SU-DHL-6 (cell line): ENCODE measurements around the gene MOB3A.

ENCODE experiments used
- EZH2phosphoT487 ChIP-seq: fragments of 200-600 bp; sonication (generic), shearing (Covaris generic); conservative IDR thresholded peaks from 2 replicates; pipeline ENCODE4 v1.6.1; 2018; ENCODE audit warnings: mild to moderate bottlenecking, antibody characterized with exemption, low read length, moderate library complexity, mixed read lengths
- TF ChIP-seq, protein P1 (sequence below): fragments of 200-600 bp; sonication (generic); IDR thresholded peaks from one replicate; pipeline ENCODE4 v1.5.1; 2017; ENCODE audit warnings: antibody characterized with exemption, mild to moderate bottlenecking, low read length, moderate library complexity; ENCODE audit not compliant: insufficient read depth, poor library complexity, severe bottlenecking

- TF ChIP-seq, protein P1, sequence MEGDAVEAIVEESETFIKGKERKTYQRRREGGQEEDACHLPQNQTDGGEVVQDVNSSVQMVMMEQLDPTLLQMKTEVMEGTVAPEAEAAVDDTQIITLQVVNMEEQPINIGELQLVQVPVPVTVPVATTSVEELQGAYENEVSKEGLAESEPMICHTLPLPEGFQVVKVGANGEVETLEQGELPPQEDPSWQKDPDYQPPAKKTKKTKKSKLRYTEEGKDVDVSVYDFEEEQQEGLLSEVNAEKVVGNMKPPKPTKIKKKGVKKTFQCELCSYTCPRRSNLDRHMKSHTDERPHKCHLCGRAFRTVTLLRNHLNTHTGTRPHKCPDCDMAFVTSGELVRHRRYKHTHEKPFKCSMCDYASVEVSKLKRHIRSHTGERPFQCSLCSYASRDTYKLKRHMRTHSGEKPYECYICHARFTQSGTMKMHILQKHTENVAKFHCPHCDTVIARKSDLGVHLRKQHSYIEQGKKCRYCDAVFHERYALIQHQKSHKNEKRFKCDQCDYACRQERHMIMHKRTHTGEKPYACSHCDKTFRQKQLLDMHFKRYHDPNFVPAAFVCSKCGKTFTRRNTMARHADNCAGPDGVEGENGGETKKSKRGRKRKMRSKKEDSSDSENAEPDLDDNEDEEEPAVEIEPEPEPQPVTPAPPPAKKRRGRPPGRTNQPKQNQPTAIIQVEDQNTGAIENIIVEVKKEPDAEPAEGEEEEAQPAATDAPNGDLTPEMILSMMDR, result no peak
- no peak for TF ChIP-seq EZH2phosphoT487
Observed at GRCh38 chr19:2033115-2033824, 62.9 kb downstream of the MOB3A start.
